IPS-15b (cell line): ENCODE results near the gene MARF1.
"Not testable (repeated sequence)": the region's sequence is repeated elsewhere in the genome, so short reads cannot be mapped to it uniquely, and the experiment has no call there.

Experiments
- H3K27me3 ChIP-seq: one replicate; pipeline ENCODE4 v1.6.1; 2013; ENCODE audit warnings: low read length; ENCODE audit not compliant: control insufficient read depth, insufficient read depth
- H3K36me3 ChIP-seq: one replicate; pipeline ENCODE4 v1.6.1; 2013; ENCODE audit warnings: low read length; ENCODE audit not compliant: control insufficient read depth, insufficient read depth
- H3K4me1 ChIP-seq: one replicate; pipeline ENCODE4 v1.6.1; 2013; ENCODE audit warnings: mild to moderate bottlenecking, low read length; ENCODE audit not compliant: control insufficient read depth, insufficient read depth
- H3K4me3 ChIP-seq: one replicate; pipeline ENCODE4 v1.5.1; 2013; ENCODE audit warnings: low read depth, low read length
- H3K9ac ChIP-seq: one replicate; pipeline ENCODE4 v1.6.1; 2013; ENCODE audit warnings: low read depth, mild to moderate bottlenecking, low read length
- H3K9me3 ChIP-seq: one replicate; pipeline ENCODE4 v1.6.1; 2013; ENCODE audit warnings: mild to moderate bottlenecking, low read length; ENCODE audit not compliant: control insufficient read depth, insufficient read depth

MARF1 gene

GRCh38 chr16:15587152-15587825 lies 55.7 kb downstream of the MARF1 start:
- H3K4me1 ChIP-seq = no peaks in the 10 kb centered on the region
- no peak overlapping the region for H3K9ac ChIP-seq
- H3K9me3 ChIP-seq = no peaks in the 10 kb centered on the region

GRCh38 chr16:15586716-15587115 lies 56.2 kb downstream of the MARF1 start:
- H3K4me1 ChIP-seq = no peaks in the 10 kb centered on the region
- H3K4me3 ChIP-seq = no peak overlapping the region
- no peaks in the 10 kb centered on the region for H3K27me3 ChIP-seq
- H3K36me3 ChIP-seq = peaks cover 6% of the 10 kb centered on the region
- no peak overlapping the region for H3K9ac ChIP-seq
- no peaks in the 10 kb centered on the region for H3K9me3 ChIP-seq

More at GRCh38 chr16:15587152-15587825, 55.7 kb downstream of the MARF1 start:
- Histone ChIP-seq H3K36me3 (peaks cover 6% of the 10 kb centered on the region), H3K27me3 (no peaks in the 10 kb centered on the region), H3K4me3 (no peak overlapping the region)

GRCh38 chr16:15585956-15586355 lies 57.0 kb downstream of the MARF1 start:
- Histone ChIP-seq H3K9me3 (no peaks in the 10 kb centered on the region), H3K36me3 (peaks cover 9% of the 10 kb centered on the region)

DNA sequence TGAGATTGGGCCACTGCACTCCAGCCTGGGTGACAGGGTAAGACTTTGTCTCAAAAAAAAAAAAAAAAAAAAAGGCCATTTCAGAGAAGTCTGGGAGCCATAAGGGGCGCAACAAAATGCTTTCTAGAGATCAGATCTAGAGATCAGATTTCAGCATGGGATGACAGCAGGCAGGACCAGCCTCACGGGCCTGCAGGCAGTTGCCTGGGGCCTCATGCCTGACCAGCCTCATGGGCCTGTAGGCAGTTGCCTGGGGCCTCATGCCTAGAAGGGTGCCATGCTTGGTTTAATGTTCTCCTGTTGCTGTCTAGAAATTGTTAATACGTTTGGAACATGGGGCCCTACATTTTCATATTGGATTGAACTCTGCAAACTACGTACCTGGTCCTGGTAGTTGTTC lies 59.4 kb downstream of the MARF1 start:
- Histone ChIP-seq H3K9me3 (no peaks in the 10 kb centered on the region), H3K27me3 (no peaks in the 10 kb centered on the region), H3K4me3 (no peak overlapping the region), H3K9ac (no peak overlapping the region), H3K4me1 (no peaks in the 10 kb centered on the region), H3K36me3 (peaks cover 7% of the 10 kb centered on the region)

More at GRCh38 chr16:15585956-15586355, 57.0 kb downstream of the MARF1 start:
- H3K4me1 ChIP-seq = no peaks in the 10 kb centered on the region
- H3K9ac ChIP-seq = no peak overlapping the region
- no peaks in the 10 kb centered on the region for H3K27me3 ChIP-seq
- H3K4me3 ChIP-seq = no peak overlapping the region

GRCh38 chr16:15581127-15581815 lies 61.7 kb downstream of the MARF1 start:
- H3K9ac ChIP-seq = no peak overlapping the region
- H3K9me3 ChIP-seq = no peaks in the 10 kb centered on the region
- H3K4me3 ChIP-seq = no peak overlapping the region
- peaks cover 7% of the 10 kb centered on the region for H3K36me3 ChIP-seq
- H3K4me1 ChIP-seq = no peaks in the 10 kb centered on the region
- no peaks in the 10 kb centered on the region for H3K27me3 ChIP-seq

- Histone ChIP-seq H3K4me3 (no peak overlapping the region), H3K4me1 (no peaks in the 10 kb centered on the region), H3K9me3 (no peaks in the 10 kb centered on the region), H3K27me3 (no peaks in the 10 kb centered on the region), H3K36me3 (peaks cover 7% of the 10 kb centered on the region), H3K9ac (no peak overlapping the region)
These were observed 64.1 kb downstream of the MARF1 start for GRCh38 chr16:15578824-15579223.

DNA sequence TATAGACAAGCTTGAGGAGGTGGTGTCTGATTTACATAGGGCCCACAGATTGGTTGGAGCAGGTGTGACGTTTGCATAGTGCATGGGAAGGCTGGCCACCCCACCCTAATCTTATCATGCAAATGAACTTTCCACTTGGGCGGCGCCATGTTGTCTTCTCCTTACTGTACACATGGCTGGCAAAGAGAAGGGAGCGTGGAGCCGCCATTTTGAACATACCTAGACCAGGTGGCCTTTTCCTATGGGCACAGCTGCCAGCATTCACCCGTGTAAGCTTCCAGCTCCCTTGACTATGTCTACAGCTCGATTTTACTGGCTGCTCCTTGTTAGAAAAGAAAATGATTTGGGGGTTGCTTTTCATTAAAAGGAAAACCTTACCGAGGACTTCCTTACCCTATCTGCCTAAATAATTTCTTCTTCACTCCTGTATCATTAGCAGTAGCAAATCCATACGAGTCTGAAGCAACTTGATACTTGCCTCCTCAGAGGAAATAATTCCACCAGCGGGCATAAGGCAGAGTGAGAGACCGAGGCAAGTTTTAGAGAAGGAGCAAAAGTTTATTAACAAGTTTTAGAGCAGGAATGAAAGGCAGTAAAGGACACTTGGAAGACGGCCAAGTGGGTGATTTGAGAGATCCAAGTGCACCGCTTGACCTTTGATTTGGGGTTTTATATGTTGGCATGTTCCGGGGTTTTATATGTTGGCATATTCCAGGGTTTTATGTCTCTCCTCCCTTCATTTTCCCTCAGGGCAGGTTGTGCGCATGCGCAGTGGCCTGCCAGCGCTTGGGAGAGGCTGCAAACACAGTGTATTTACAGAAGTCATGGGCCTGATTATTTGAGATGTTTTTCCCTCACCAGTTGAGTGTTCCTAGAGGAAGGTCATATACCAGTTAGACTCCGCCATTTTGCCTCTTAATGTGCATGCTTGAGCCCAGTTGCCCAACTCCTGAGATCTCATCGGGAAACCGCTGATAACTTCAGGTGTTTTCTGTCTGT lies 65.7 kb downstream of the MARF1 start:
- Histone ChIP-seq H3K9ac (no peak overlapping the region), H3K27me3 (no peaks in the 10 kb centered on the region), H3K9me3 (no peaks in the 10 kb centered on the region), H3K4me1 (no peaks in the 10 kb centered on the region), H3K36me3 (peaks cover 3% of the 10 kb centered on the region), H3K4me3 (no peak overlapping the region)

- H3K9me3 ChIP-seq = no peaks in the 10 kb centered on the region
- H3K4me1 ChIP-seq = no peaks in the 10 kb centered on the region
- no peaks in the 10 kb centered on the region for H3K36me3 ChIP-seq
- no peaks in the 10 kb centered on the region for H3K27me3 ChIP-seq
- H3K9ac ChIP-seq = no peak overlapping the region
- no peak overlapping the region for H3K4me3 ChIP-seq
These were observed 67.5 kb downstream of the MARF1 start for GRCh38 chr16:15575293-15576049.

GRCh38 chr16:15574614-15574948 lies 68.4 kb downstream of the MARF1 start:
- Histone ChIP-seq H3K9ac (no peak overlapping the region), H3K27me3 (no peaks in the 10 kb centered on the region), H3K4me1 (no peaks in the 10 kb centered on the region), H3K36me3 (no peaks in the 10 kb centered on the region), H3K4me3 (no peak overlapping the region), H3K9me3 (no peaks in the 10 kb centered on the region)

DNA sequence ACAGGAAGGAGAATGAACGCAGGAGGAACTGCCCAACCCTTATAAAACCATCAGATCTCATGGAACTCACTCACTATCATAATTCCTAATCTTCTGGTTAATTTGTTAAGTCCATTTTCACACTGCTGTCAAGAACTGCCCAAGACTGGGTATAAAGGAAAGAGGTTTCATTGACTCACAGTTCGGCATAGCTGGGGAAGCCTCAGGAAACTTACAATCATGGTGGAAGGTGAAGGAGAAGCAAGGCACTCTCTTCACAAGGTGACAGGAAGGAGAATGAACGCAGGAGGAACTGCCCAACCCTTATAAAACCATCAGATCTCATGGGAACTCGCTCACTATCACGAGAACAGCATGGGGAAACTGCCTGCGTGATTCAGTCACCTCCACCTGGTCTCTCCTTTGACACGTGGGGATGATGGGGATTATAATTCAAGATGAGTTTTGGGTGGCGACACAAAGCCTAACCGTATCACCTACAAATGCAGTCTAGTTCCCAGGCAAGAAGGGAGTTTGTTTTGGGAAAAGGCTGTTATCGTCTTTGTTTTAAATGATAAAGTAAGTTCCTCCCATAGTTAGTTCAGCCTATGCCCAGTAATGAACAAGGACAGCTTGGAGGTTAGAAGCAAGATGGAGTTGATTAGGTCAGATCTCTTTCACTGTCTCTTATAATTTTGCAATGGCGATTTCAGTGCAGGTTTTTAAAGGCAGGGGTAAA lies 68.9 kb downstream of the MARF1 start:
- H3K9ac ChIP-seq, H3K4me3 ChIP-seq, H3K36me3 ChIP-seq, H3K9me3 ChIP-seq, H3K4me1 ChIP-seq, H3K27me3 ChIP-seq: not testable (repeated sequence)
